GM19351 (cell line): ENCODE results near the gene PTPRD.

Source experiments
- ATAC-seq: cut with Tn5 transposase; IDR thresholded peaks from one replicate; pipeline ENCODE4 v1.9.1; 2021; ENCODE audit warnings: mild to moderate bottlenecking, moderate library complexity; ENCODE audit not compliant: unreplicated experiment

PTPRD gene

DNA sequence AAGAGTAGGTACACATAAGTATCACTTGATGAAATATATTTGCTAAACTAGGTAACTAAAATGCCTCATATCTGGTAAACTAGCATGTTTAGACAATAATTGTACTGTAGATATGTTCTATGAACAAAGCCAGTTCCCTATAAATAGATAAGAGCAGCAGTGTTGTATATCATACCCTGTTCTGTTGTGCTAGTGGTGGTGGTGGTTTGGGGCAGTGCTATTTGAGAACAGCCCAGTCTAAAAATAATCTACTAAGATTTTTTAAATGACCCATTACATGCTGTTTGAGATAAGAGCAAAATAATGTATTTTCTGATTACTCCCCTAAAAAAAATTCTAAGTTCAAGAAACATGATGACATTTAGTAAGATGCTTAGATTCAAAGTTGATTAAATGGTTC, 1984.0 kb downstream of the PTPRD start:
- no peak for ATAC-seq

DNA sequence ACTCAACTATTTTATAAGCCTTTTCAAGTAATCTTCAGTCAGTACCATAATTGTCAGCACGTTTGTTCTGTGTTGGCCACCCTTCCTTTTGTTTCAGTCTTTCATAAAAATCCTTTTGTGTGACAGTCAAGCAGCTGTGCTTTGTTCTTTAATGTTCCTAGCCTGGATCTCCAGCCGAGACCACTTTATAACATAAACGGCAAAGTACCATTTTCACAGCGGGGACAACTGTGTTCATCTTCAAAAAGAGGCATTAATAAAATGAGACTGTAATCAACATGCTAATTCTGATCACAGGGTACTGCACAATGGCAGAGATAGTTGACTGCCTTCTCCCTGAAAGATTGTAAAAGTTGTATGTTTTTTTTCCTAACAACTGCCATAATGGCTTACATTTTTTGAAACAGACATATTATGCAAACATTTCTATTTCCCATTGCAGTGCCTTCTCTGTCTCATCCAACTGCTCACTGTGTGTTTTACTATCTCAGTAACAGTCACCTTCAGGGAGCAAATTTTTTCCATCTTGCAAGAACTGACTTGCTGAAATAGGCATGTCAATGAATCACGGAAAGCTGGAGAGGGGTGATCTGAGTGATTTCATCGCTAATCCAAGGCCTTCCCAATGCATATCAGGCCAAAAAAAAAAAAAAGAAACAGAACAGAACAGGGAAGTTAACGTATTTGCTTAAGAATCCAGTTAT, 1984.7 kb downstream of the PTPRD start:
- no peak for ATAC-seq

GRCh38 chr9:8622871-8623270, 1989.9 kb downstream of the PTPRD start:
- ATAC-seq = no peak

GRCh38 chr9:8622222-8622802, 1990.5 kb downstream of the PTPRD start:
- ATAC-seq = no peak

GRCh38 chr9:8621416-8621815, 1991.4 kb downstream of the PTPRD start:
- ATAC-seq = no peak

DNA sequence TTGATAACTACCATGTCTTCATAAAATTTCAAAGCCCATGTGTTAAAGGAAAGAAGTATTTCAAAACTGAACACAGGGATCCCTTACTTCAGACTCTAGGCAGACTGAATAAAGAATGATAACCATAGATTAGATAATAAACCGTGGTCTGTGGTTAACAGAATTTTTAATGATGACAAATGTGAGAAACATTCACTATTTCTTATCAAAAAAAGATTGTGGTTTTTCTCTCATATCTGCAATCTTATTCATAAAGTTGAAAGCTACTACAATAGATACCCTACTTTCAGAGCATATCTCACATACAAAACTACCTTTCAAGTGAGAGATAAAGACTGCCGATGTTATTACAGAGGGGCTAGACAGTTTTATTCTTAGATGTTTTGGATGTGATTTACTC, 1996.4 kb downstream of the PTPRD start:
- ATAC-seq = no peak

GRCh38 chr9:8614926-8615440, 1997.8 kb downstream of the PTPRD start:
- ATAC-seq = no peak

- ATAC-seq = no peak
Measured at GRCh38 chr9:8613346-8613825, 1999.4 kb downstream of the PTPRD start.

DNA sequence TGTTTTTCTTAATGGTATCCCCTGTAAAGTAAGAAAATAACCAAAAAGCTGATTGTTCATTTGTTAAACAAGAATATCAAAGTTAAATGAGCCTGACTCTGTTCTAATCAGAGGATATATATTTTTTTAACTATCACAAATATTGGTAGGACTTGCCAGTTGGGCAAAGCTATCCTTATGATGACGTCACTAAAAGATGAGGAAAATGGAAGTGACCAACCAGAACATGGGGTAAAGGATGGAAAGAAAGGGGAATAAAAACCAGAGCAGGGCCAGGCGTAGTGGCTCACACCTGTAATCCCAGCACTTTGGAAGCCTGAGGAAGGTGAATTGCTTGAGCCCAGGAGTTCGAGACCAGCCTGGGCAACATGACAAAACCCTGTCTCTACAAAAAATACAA, 2001.6 kb downstream of the PTPRD start:
- no peak for ATAC-seq

GRCh38 chr9:8610256-8610655, 2002.5 kb downstream of the PTPRD start:
- no peak for ATAC-seq

- no peak for ATAC-seq
Measured at GRCh38 chr9:8605096-8605495, 2007.7 kb downstream of the PTPRD start.

DNA sequence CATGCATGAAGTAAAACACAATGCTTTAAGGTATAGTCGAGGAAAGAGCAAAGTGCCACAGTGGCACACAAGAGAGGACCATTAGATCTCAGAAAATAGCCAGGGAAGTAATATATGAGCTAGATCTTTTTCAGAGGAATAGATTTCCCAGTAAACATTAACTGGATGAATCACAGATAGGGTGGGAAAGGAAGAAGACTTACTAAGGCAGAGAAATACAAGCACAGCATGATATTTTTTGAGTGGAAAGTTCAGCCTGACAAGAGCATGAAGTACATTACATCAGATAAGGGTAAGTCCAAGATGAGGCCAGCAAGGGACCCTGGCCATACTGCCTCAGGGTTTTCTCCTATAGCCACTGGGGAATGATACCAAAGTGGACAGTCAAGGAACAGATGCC, 2008.6 kb downstream of the PTPRD start:
- ATAC-seq = no peak

- ATAC-seq = no peak
Measured at GRCh38 chr9:8600914-8601680, 2011.7 kb downstream of the PTPRD start.

DNA sequence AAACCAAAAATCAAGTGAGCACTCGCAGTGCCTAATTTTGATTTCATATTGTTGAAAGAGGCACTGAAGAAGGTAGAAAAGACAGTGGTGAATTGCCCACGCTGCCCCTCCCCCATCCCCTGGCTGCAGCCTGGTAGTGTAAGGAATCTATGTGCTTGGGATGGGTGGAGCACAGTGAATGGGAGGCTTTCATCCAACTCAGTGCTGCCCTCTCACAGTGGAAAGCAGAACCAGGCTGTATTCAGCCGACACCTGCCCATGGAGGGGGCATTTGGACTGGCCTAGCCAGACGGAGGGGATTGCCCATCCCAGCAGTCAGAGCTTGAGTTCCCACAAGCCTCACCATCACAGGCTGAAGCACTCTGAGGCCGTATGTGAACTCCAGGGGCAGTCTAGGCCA, 2012.9 kb downstream of the PTPRD start:
- no peak for ATAC-seq

GRCh38 chr9:8589476-8589875, 2023.3 kb downstream of the PTPRD start:
- no peak for ATAC-seq

DNA sequence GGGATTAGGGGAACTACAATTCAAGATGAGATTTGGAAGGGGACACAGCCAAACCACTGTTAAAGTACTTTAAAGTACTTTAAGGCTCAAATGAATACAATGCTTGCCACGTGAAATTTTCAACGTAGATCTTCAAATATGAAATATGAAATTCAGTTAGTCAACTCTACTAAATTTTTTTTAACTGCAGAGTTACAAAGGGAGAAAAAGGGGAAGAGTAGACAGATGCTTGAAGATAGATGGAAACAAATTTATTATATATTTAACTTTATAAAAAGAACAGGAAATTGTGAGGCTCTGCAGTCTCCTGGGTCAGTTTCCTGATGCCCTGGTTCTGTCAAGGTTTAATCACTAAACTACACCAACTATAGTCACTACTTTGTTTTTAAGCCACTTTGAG, 2027.8 kb downstream of the PTPRD start:
- ATAC-seq = no peak

DNA sequence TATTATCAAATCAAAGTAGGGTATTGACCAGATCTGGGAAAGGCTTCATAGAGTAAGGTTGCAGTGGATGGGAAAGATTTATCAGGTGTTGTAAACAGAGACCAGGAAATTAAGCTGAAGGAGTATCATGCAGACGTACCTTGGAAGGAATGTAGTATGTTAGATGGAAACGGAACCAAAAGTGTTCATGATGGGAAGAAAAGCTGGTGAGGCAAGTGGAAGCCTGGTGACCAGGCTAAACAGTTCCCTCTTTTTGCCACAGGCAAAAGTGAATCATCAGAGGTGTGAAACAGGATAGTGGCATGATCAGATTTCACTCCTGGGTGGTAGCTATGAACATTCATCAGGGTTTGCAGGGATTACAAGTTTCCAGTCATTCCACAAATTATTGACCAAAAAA, 2033.1 kb downstream of the PTPRD start:
- no peak for ATAC-seq

GRCh38 chr9:8576741-8577140, 2036.1 kb downstream of the PTPRD start:
- no peak for ATAC-seq

DNA sequence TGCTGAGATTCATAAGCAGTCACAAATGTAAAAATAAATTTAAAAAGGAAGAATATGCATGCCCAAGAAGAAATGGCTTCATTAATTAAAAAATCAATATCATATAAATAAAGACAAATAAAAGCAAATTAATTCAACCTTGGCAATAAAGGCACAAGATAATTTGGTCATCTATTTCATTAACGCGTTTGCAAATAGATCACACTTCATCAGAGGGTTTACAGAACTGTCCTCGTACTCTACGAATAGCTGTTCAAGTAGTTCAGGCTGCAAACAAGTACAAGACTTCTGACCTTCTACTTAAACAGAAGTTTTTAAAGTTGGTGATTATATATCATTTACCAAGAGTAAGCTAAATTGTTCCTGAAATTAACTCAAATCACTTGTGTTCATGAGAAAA, 2038.0 kb downstream of the PTPRD start:
- no peak for ATAC-seq

DNA sequence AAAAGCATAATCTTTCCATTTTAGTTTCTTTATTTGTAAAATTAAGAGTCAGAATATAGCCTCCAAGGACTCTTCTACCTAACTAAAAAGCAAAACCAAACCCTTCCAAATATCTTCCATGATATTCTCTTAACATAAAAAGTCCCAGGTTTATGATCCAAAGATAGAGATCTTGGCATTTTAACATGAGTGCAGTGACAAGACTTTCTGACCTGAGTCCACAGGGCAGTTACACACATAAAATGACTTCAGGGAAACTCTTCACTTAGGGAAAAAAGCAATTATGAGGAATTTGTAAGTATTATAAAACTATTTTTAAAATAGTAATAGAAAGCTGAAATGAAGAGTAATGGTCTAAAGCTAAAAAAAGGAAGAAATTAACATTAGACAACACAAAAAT, 2040.6 kb downstream of the PTPRD start:
- no peak for ATAC-seq

DNA sequence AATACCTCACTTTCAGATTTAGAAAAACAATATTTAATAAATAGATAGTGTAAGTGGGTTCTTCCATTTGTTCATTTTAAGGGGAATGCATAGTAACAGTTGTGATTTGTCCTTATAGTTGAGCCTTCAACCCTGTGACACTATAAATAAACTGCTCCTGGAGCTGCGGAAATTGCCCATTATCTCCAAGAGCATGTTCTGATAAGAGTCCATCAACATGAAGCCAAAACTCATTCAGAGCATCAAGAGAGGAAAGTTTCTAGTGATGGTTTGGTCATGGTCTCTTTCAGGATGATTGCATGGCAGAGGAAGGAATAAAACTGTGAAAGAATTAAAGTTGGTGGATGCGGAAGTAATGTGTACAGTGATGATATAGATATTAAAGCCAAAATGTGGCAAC, 2041.2 kb downstream of the PTPRD start:
- ATAC-seq = no peak

GRCh38 chr9:8570776-8571175, 2042.0 kb downstream of the PTPRD start:
- ATAC-seq = no peak
